HepG2 (cell line): ENCODE measurements around the gene SRBD1. TPM values are rescaled to one million over a fixed set of nuclear protein-coding genes. Genes with fewer than 3 reads are reported as not detected.

ENCODE experiments used
- ATAC-seq: fragments of 200-7000 bp; cut with Tn5 transposase; 3 replicates; pipeline ENCODE4 v1.9.1; 2020; ENCODE audit warnings: mild to moderate bottlenecking, moderate library complexity
- BruUV-seq: library from RNA; stranded (reverse); fragments of 400-500 nt; replicated peaks from 2 replicates; lab custom pipeline; 2021; lab: Mats Ljungman, UMichigan
- CTCF ChIA-PET: fragments of 300-600 bp; formaldehyde crosslinking; extraction: SDS; loops from one replicate; lab custom pipeline; 2021; ENCODE audit warnings: low total read pairs, inconsistent platforms, low intra/inter-chr PET ratio; lab: Yijun Ruan, JAX
- POLR2A ChIA-PET: fragments of 350-600 bp; sonication (Branson Sonifier 250); formaldehyde crosslinking; loops from one replicate; lab custom pipeline; 2020; ENCODE audit warnings: antibody characterized with exemption, inconsistent platforms; lab: Yijun Ruan, JAX
- DNase-seq: peaks from one replicate; pipeline ENCODE4 v3.0.0-alpha.2; 2015; ENCODE audit warnings: low spot score
- FAIRE-seq: peaks from 3 replicates; lab custom pipeline; 2011; peaks lifted over from hg19 to GRCh38; lab: Jason Lieb, UNC
- H2AFZ ChIP-seq: one replicate; pipeline ENCODE4 v1.6.1; 2011; ENCODE audit warnings: low read length, inconsistent platforms
- H3K27ac ChIP-seq: fragments of 300-600 bp; 3 replicates; pipeline ENCODE4 v1.8.0; 2011; ENCODE audit warnings: mixed run types, mild to moderate bottlenecking, mixed read lengths, low read length, inconsistent platforms; ENCODE audit not compliant: insufficient read depth; ENCODE audit errors: extremely low read length
- H3K27me3 ChIP-seq, 2 experiments: fragments of 200-600 bp in 1 of 2; 2 replicates in 1 of 2; 3 replicates in 1 of 2; pipeline versions ENCODE4 v1.6.0 to v1.8.0; 2011; ENCODE audit warnings: low read length in 2 of 2, mild to moderate bottlenecking in 2 of 2, moderate library complexity in 2 of 2, inconsistent platforms in 1 of 2; ENCODE audit not compliant: insufficient read depth in 2 of 2, control insufficient read depth in 1 of 2
- H3K36me3 ChIP-seq, 2 experiments: fragments of 200-600 bp in 1 of 2; replicated peaks in 1 of 2; 2 replicates in 1 of 2; 3 replicates in 1 of 2; pipeline versions ENCODE4 v1.5.1 to v1.8.0; 2011; ENCODE audit warnings: low read length in 2 of 2, inconsistent platforms in 1 of 2; ENCODE audit not compliant: insufficient read depth in 2 of 2, control insufficient read depth in 1 of 2
- H3K4me1 ChIP-seq: 2 replicates; pipeline ENCODE4 v1.5.1; 2012; ENCODE audit warnings: low read length, inconsistent platforms; ENCODE audit not compliant: insufficient read depth
- H3K4me2 ChIP-seq: 2 replicates; pipeline ENCODE4 v1.6.0; 2011; ENCODE audit warnings: low read depth, low read length, inconsistent platforms
- H3K4me3 ChIP-seq, 3 experiments: fragments of 200-600 bp in 1 of 3; sonication (generic), shearing (Covaris generic) in 1 of 3; replicated peaks in 1 of 3; 2 replicates each; pipeline ENCODE4 v1.5.1; 2011 to 2016; ENCODE audit warnings: low read length in 3 of 3, inconsistent platforms in 2 of 3, low read depth in 2 of 3, mild to moderate bottlenecking in 2 of 3, control low read depth in 1 of 3, mixed read lengths in 1 of 3; ENCODE audit not compliant: insufficient read depth in 1 of 3
- H3K79me2 ChIP-seq: one replicate; pipeline ENCODE4 v1.6.1; 2011; ENCODE audit warnings: low read length, inconsistent platforms; ENCODE audit not compliant: insufficient read depth
- H3K9ac ChIP-seq: 2 replicates; pipeline ENCODE4 v1.6.0; 2011; ENCODE audit warnings: mild to moderate bottlenecking, low read depth, low read length, inconsistent platforms; ENCODE audit not compliant: insufficient read depth
- H3K9me3 ChIP-seq: 2 replicates; pipeline ENCODE4 v1.5.1; 2012; ENCODE audit warnings: mild to moderate bottlenecking, low read length
- H4K20me1 ChIP-seq: 2 replicates; pipeline ENCODE4 v1.6.0; 2011; ENCODE audit warnings: inconsistent platforms, mild to moderate bottlenecking, low read length, moderate library complexity; ENCODE audit not compliant: insufficient read depth
- CEBPB ChIP-seq: IDR thresholded peaks from 2 replicates; pipeline ENCODE4 v1.6.1; 2011; ENCODE audit warnings: low read depth, low read length, improper control_type of control experiment, borderline replicate concordance
- GLMP ChIP-seq: sonication (generic); formaldehyde crosslinking; IDR thresholded peaks from 2 replicates; pipeline ENCODE4 v1.9.0; 2021; ENCODE audit warnings: missing genetic modification reagents, mild to moderate bottlenecking, borderline replicate concordance
- SMARCC2 ChIP-seq: fragments of 450-650 bp; IDR thresholded peaks from 2 replicates; pipeline ENCODE4 v1.6.1; 2017; ENCODE audit warnings: antibody characterized with exemption, mild to moderate bottlenecking
- SRSF1 ChIP-seq: fragments of 200-400 bp; formaldehyde crosslinking; optimal IDR thresholded peaks from 2 replicates; pipeline ENCODE3; 2017; ENCODE audit warnings: mild to moderate bottlenecking, low read depth, low read length, moderate library complexity
- YEATS4 ChIP-seq: sonication (generic); formaldehyde crosslinking; IDR thresholded peaks from 2 replicates; pipeline ENCODE4 v1.4.0; 2020; ENCODE audit warnings: missing genetic modification reagents, borderline replicate concordance
- ZNF17 ChIP-seq: sonication (generic); formaldehyde crosslinking; IDR thresholded peaks from 2 replicates; pipeline ENCODE4 v1.5.0; 2020; ENCODE audit warnings: mild to moderate bottlenecking, missing genetic modification reagents
- ZNF317 ChIP-seq: sonication (generic); formaldehyde crosslinking; IDR thresholded peaks from 2 replicates; pipeline ENCODE4 v1.5.0; 2020; ENCODE audit warnings: mild to moderate bottlenecking, missing genetic modification reagents
- ZNF550 ChIP-seq: sonication (generic); formaldehyde crosslinking; IDR thresholded peaks from 2 replicates; pipeline ENCODE4 v1.4.0; 2020; ENCODE audit warnings: mild to moderate bottlenecking, missing genetic modification reagents, borderline replicate concordance
- WGBS: methylation state at CpG from one replicate; pipeline ENCODE4 v1.1.6; 2017; ENCODE audit warnings: low lambda C conversion rate; 5-methylcytosine and 5-hydroxymethylcytosine counted together
- in situ Hi-C: cut with HindIII; loops from 2 replicates; pipeline ENCODE4 v1.10.0; 2017; ENCODE audit warnings: low pct_unique_long_range_greater_than_20kb; ENCODE audit not compliant: extremely low pct_ligation_motif_present
- intact Hi-C: fragments of 100-400 bp; cut with micrococcal nuclease; formaldehyde crosslinking; loops from one replicate; pipeline ENCODE4 v1.10.0; 2022; ENCODE audit not compliant: unreplicated experiment
- polyA plus RNA-seq, 8 experiments: library from polyadenylated mRNA; depleted of rRNA in 3 of 8; stranded (reverse) in 7 of 8; unstranded in 1 of 8; fragments of >200 nt; fragmentation: Illumina TruSeq in 4 of 8; extraction: Trizol in 4 of 8; gene quantifications; 2 replicates each; pipeline versions ENCODE4 v1.2.1 to v1.2.3, GENCODE V29; 2011 to 2016; ENCODE audit warnings: low read depth in 4 of 8, missing spikeins in 1 of 8, mixed read lengths in 1 of 8; ENCODE audit not compliant: insufficient read depth in 1 of 8
- total RNA-seq, 5 experiments: library from RNA; depleted of rRNA; stranded (reverse); fragments of >200 nt; fragmentation: Illumina TruSeq; extraction: Trizol; gene quantifications; 2 replicates each; pipeline ENCODE4 v1.2.3, GENCODE V29; 2016; ENCODE audit warnings: low read depth in 1 of 5

The SRBD1 gene
- total and polyA plus RNA-seq, 2 of the 13 experiments (the other 11 are each of a cell fraction or from before 2014, with no cell fraction given), result 3.2 to 23.9 TPM

GRCh38 chr2:45572979-45573378 is 38.1 kb downstream of the SRBD1 start:
- DNase-seq (no peak), FAIRE-seq (no peak), ATAC-seq (no peak)
- 98% methylated on average over 3 of the region's 3 CpGs for WGBS
- POLR2A ChIA-PET, result no interaction called here
- BruUV-seq, result no TSS peak
- Histone ChIP-seq H3K27me3 (no peaks in the 10 kb centered on the region), H3K79me2 (no peaks in the 10 kb centered on the region), H4K20me1 (no peaks in the 10 kb centered on the region), H3K9ac (no peak overlapping the region), H2AFZ (no peak overlapping the region), H3K4me2 (no peak overlapping the region), H3K36me3 (peaks cover 7 to 29% of the 10 kb centered on the region in 2 experiments; a peak in 4 of 5 replicates), H3K27ac (no peak overlapping the region), H3K4me1 (peaks cover 9% of the 10 kb centered on the region), H3K9me3 (peaks cover 4% of the 10 kb centered on the region; the same call in 1 of the 2 replicates), H3K4me3 (no peak overlapping the region)
- intact Hi-C loops, result no loop called here
- CTCF ChIA-PET, result no interaction called here
- no peak for TF ChIP-seq YEATS4
- no peak for TF ChIP-seq ZNF550 (CRISPR knock-in tag)
- no peak for TF ChIP-seq ZNF17 (CRISPR knock-in tag)
- TF ChIP-seq SMARCC2, result no peak
- no peak for TF ChIP-seq SRSF1
- peak; percentile 61; the same call in 1 of the 2 replicates for TF ChIP-seq CEBPB
- in situ Hi-C loops, result no loop called here

- peaks cover 8 to 20% of the 10 kb centered on the region in 2 experiments; a peak in 4 of 5 replicates for H3K36me3 ChIP-seq
- peaks cover 9% of the 10 kb centered on the region for H3K4me1 ChIP-seq
- H3K9me3 ChIP-seq, result peaks cover 4% of the 10 kb centered on the region; the same call in 1 of the 2 replicates
- DNase-seq, result no peak
- in situ Hi-C loops, result no loop called here
- intact Hi-C loops, result no loop called here
- H3K4me3 ChIP-seq, result no peak overlapping the region
- H4K20me1 ChIP-seq, result no peaks in the 10 kb centered on the region
- H3K27me3 ChIP-seq, result no peaks in the 10 kb centered on the region
- no peak overlapping the region for H3K4me2 ChIP-seq
- H3K9ac ChIP-seq, result no peak overlapping the region
- TF ChIP-seq ZNF317 (CRISPR knock-in tag) (peak; percentile 96), GLMP (CRISPR knock-in tag) (no peak)
- TF ChIP-seq, all 625 proteins: peak for 1
- Histone ChIP-seq H3K27ac (no peak overlapping the region), H2AFZ (no peak overlapping the region), H3K79me2 (no peaks in the 10 kb centered on the region)
- ATAC-seq (no peak), FAIRE-seq (no peak)
- POLR2A ChIA-PET, result no interaction called here
- WGBS, result 96% methylated on average over 3 of the region's 3 CpGs
- no TSS peak for BruUV-seq
- CTCF ChIA-PET, result no interaction called here
Measured at GRCh38 chr2:45571940-45572339, 39.1 kb downstream of the SRBD1 start.
